H1 (cell line): Measurements from ENCODE around the gene HMGN1. TPM values are rescaled to one million over a fixed set of nuclear protein-coding genes. Genes with fewer than 3 reads are reported as not detected.

Experiments used
- GTF2F1 ChIP-seq: IDR thresholded peaks from 2 replicates; pipeline ENCODE4 v1.6.1; 2012; ENCODE audit warnings: low read depth, low read length, improper control_type of control experiment, borderline replicate concordance
- HDAC2 ChIP-seq, 2 experiments: fragments of 300-600 bp in 1 of 2; sonication (generic) in 1 of 2; IDR thresholded peaks; 2 replicates each; pipeline ENCODE4 v1.6.1; 2011 to 2012; ENCODE audit warnings: low read depth in 2 of 2, low read length in 2 of 2, mild to moderate bottlenecking in 2 of 2, moderate library complexity in 2 of 2, borderline replicate concordance in 1 of 2, inconsistent platforms in 1 of 2
- SRF ChIP-seq: IDR thresholded peaks from 2 replicates; pipeline ENCODE4 v1.6.1; 2011; ENCODE audit warnings: mild to moderate bottlenecking, low read depth, low read length, moderate library complexity
- TCF12 ChIP-seq: IDR thresholded peaks from 2 replicates; pipeline ENCODE4 v1.6.1; 2011; ENCODE audit warnings: low read depth, mild to moderate bottlenecking, low read length
- YY1 ChIP-seq: IDR thresholded peaks from 2 replicates; pipeline ENCODE4 v1.6.1; 2011; ENCODE audit warnings: low read depth, mild to moderate bottlenecking, low read length
- ZNF274 ChIP-seq: IDR thresholded peaks from 2 replicates; pipeline ENCODE4 v1.7.0; 2012; ENCODE audit warnings: low read length, borderline replicate concordance; ENCODE audit errors: extremely low read depth
- polyA plus RNA-seq, 7 experiments: library from polyadenylated mRNA; depleted of rRNA in 3 of 7; stranded (reverse) in 5 of 7; unstranded in 2 of 7; fragments of >200 nt in 5 of 7; fragments of 200-250 nt in 2 of 7; gene quantifications; 1 replicate in 5 of 7; 2 replicates in 1 of 7; 4 replicates in 1 of 7; pipeline versions ENCODE4 v1.2.1 to v1.2.3, GENCODE V29; 2011 to 2013; ENCODE audit warnings: missing spikeins in 2 of 7, mixed read lengths in 2 of 7
- total RNA-seq: library from RNA; stranded (reverse); fragmentation: NEBNext Ultra II Directional; extraction: Animal tissue kit (Norgen Biotek cat#: 25700); gene quantifications from 2 replicates; pipeline ENCODE4 v1.2.1, GENCODE V29; 2021
- TF ChIP-seq, protein P1 (sequence below): IDR thresholded peaks from 2 replicates; pipeline ENCODE4 v1.6.1; 2011; ENCODE audit warnings: low read length, improper control_type of control experiment

The HMGN1 gene
- total and polyA plus RNA-seq, 2 of the 8 experiments (the other 6 are each of a cell fraction or from before 2014, with no cell fraction given): 279 to 505 TPM

- TF ChIP-seq ZNF274 (no peak), HDAC2 (IDR thresholded peaks at IDR 0.05; ENCODE audit: borderline replicate concordance in 1 of 2, low read depth in 2 of 2, low read length in 2 of 2) (no peak), TCF12 (no peak), YY1 (no peak), GTF2F1 (no peak), SRF (no peak)
- TF ChIP-seq, protein P1, sequence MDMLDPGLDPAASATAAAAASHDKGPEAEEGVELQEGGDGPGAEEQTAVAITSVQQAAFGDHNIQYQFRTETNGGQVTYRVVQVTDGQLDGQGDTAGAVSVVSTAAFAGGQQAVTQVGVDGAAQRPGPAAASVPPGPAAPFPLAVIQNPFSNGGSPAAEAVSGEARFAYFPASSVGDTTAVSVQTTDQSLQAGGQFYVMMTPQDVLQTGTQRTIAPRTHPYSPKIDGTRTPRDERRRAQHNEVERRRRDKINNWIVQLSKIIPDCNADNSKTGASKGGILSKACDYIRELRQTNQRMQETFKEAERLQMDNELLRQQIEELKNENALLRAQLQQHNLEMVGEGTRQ: no peak
Observed at GRCh38 chr21:39334611-39335010, 14.3 kb downstream of the HMGN1 start (continued).
